ENCODE measurements around the gene CYP19A1.

The CYP19A1 gene

DNA sequence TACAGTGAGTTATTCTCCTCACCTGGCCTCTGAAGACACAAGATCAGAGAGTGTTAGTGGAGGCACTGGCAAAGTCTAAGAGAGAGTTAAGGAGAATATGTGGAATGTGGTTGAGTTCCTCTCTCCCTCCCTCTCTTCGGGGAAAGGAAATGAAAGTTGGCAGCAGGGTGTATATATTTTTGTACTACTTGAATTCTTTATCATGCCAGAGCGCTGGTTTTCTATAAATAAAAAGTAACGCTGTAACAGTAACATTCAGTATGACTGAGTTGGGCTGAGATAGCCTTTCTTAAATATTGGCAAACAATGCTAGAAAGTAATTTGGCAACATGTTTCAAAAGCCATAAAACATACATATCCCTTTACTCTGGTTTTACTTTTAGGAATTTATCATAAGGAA lies 166.2 kb downstream of the CYP19A1 start:
- DNase-seq: peak; percentile 11

- no peak for DNase-seq
Measured at GRCh38 chr15:51171634-51171932, 166.8 kb downstream of the CYP19A1 start.

- no peak for DNase-seq
Measured at GRCh38 chr15:51170882-51171633, 167.3 kb downstream of the CYP19A1 start.

- no peak for DNase-seq
Measured at GRCh38 chr15:51168700-51169099, 169.7 kb downstream of the CYP19A1 start.

GRCh38 chr15:51163843-51164242 lies 174.6 kb downstream of the CYP19A1 start:
- no peak for DNase-seq

DNA sequence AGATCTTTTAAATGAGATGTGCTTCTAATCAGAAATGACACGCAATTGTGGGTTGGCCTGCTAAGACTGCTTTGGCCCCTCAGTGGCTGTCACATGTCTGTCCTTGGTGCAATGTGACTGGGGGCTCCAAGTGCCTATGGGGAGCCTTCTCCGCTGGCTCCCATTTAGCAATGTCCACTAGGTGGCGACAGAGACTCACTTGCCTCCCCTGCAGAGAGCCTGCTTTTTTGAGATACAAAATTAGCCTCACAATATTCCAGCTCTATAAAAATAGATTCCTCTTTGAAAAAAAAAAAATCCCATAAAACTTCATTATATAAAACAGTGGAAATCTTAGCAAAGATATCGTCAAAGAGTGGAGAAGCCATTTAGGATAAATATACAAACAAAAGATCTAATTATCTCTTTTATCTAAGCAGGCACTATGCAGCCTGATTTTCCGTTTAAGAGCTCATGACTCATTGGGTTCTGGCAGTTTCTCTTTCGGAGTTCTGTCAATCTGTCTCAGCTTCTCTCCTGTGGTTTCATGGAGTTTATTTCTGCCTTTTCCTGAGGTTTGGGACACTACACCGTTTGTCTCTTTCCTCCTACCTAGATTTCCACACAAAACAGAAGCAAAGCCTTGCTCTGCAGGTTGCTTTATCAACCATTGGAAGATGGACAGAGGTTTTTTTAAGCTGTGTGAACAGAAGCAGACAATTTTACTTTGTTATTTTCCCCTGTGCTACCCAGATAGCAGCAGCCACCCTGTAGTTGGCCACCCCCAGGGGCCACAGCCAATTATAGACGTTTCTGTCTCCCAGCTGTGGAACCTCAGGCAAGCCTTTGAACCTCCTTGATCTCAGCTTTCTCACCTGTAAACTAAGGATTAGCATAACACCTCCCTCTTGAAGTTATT lies 175.3 kb downstream of the CYP19A1 start:
- peak; percentile 70 for DNase-seq

- DNase-seq: peak; percentile 37
Measured at GRCh38 chr15:51161491-51162220, 176.7 kb downstream of the CYP19A1 start.

DNA sequence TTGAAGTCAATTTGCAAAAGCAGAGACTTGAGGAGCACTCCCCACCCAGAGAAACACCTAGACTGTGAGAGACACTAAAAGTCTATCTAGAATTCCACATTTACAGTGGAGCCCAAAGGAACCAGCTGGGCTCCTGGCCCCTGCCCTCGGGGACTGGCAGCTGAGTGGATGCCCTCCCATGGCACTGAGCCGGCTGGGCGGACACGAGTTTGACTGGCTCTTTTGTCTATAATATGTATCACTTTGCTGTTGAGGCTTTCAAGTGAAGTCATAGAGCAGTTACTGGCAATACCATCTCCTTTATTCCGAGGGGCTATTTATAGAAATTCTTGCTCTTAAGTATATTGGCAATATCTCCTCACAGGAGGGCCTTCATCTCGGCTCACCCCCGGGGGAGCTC lies 177.9 kb downstream of the CYP19A1 start:
- no peak for DNase-seq
